H1 (cell line): ENCODE measurements around the gene RCOR2. TPM values are rescaled to one million over a fixed set of nuclear protein-coding genes. Genes with fewer than 3 reads are reported as not detected.

ENCODE experiments used
- CTCF ChIA-PET: fragments of 300-600 bp; sonication (Branson Sonifier 250); formaldehyde crosslinking; loops from one replicate; lab custom pipeline; 2021; ENCODE audit not compliant: partially characterized antibody; lab: Charles Lee
- POLR2A ChIA-PET: fragments of 300-600 bp; sonication (Branson Sonifier 250); formaldehyde crosslinking; loops from one replicate; lab custom pipeline; 2021; ENCODE audit warnings: inconsistent platforms; ENCODE audit not compliant: partially characterized antibody; lab: Charles Lee
- DNase-seq, 2 experiments: peaks; one replicate each; pipeline versions ENCODE4 v3.0.0 to v3.0.0-alpha.2; 2010 to 2022; ENCODE audit warnings: low spot score in 2 of 2, low read depth in 1 of 2, mixed read lengths in 1 of 2
- FAIRE-seq: peaks from 2 replicates; lab custom pipeline; 2011; peaks lifted over from hg19 to GRCh38; lab: Jason Lieb, UNC
- H2AFZ ChIP-seq: 2 replicates; pipeline ENCODE4 v1.8.1; 2012; ENCODE audit warnings: low read length, inconsistent platforms
- H2AK5ac ChIP-seq: 2 replicates; pipeline ENCODE4 v1.6.1; 2013; ENCODE audit warnings: low read depth, low read length
- H2BK120ac ChIP-seq: replicated peaks from 2 replicates; pipeline ENCODE3; 2013; ENCODE audit warnings: low read depth, low read length, inconsistent platforms
- H2BK12ac ChIP-seq: 2 replicates; pipeline ENCODE4 v1.6.1; 2013; ENCODE audit warnings: low read depth, low read length
- H2BK15ac ChIP-seq: 2 replicates; pipeline ENCODE4 v1.6.1; 2013; ENCODE audit warnings: low read length
- H2BK20ac ChIP-seq: 2 replicates; pipeline ENCODE4 v1.6.1; 2013; ENCODE audit warnings: low read length
- H2BK5ac ChIP-seq: 2 replicates; pipeline ENCODE4 v1.6.1; 2013; ENCODE audit warnings: low read depth, low read length
- H3K14ac ChIP-seq: 2 replicates; pipeline ENCODE4 v1.6.1; 2013; ENCODE audit warnings: inconsistent platforms; ENCODE audit not compliant: insufficient read length
- H3K18ac ChIP-seq: 2 replicates; pipeline ENCODE4 v1.6.1; 2013; ENCODE audit warnings: low read length; ENCODE audit errors: extremely low read depth
- H3K23ac ChIP-seq: 2 replicates; pipeline ENCODE4 v1.6.1; 2013; ENCODE audit warnings: inconsistent platforms; ENCODE audit not compliant: insufficient read length
- H3K23me2 ChIP-seq: 2 replicates; pipeline ENCODE4 v1.6.1; 2013; ENCODE audit warnings: low read depth, low read length
- H3K27ac ChIP-seq: 2 replicates; pipeline ENCODE4 v1.6.1; 2011; ENCODE audit warnings: low read depth, low read length, inconsistent platforms
- H3K27me3 ChIP-seq, 4 experiments: replicated peaks in 1 of 4; 1 replicate in 1 of 4; 2 replicates in 3 of 4; pipeline versions ENCODE4 v1.6.1 to v1.8.1; 2011 to 2013; ENCODE audit warnings: low read length in 3 of 4, mild to moderate bottlenecking in 3 of 4, inconsistent platforms in 2 of 4, mixed read lengths in 2 of 4, moderate library complexity in 1 of 4; ENCODE audit not compliant: control insufficient read depth in 3 of 4, insufficient read depth in 3 of 4; ENCODE audit errors: extremely low read depth in 1 of 4
- H3K36me3 ChIP-seq, 4 experiments: 2 replicates each; pipeline versions ENCODE4 v1.6.1 to v1.8.1; 2011 to 2013; ENCODE audit warnings: mild to moderate bottlenecking in 4 of 4, low read length in 3 of 4, moderate library complexity in 2 of 4, control low read depth in 1 of 4, inconsistent platforms in 1 of 4; ENCODE audit not compliant: insufficient read depth in 4 of 4, control insufficient read depth in 2 of 4
- H3K4ac ChIP-seq: replicated peaks from 2 replicates; pipeline ENCODE3; 2013; ENCODE audit warnings: low read length, low read depth, mixed read lengths, inconsistent platforms; ENCODE audit not compliant: insufficient read length
- H3K4me1 ChIP-seq, 4 experiments: replicated peaks in 1 of 4; 1 replicate in 1 of 4; 2 replicates in 3 of 4; pipeline versions ENCODE4 v1.6.1 to v1.8.1; 2011 to 2013; ENCODE audit warnings: low read length in 3 of 4, inconsistent platforms in 2 of 4, mixed read lengths in 1 of 4; ENCODE audit not compliant: insufficient read depth in 4 of 4, control insufficient read depth in 3 of 4
- H3K4me2 ChIP-seq, 2 experiments: 2 replicates each; pipeline versions ENCODE4 v1.6.1 to v1.8.1; 2011 to 2013; ENCODE audit warnings: low read depth in 2 of 2, low read length in 2 of 2, control low read depth in 1 of 2, inconsistent platforms in 1 of 2, mild to moderate bottlenecking in 1 of 2; ENCODE audit not compliant: insufficient read depth in 1 of 2
- H3K4me3 ChIP-seq, 4 experiments: fragments of 200-600, 300-600 bp in 1 of 4; sonication (generic), shearing (Covaris generic), sonication (Bioruptor Twin) in 1 of 4; 2 replicates each; pipeline versions ENCODE4 v1.5.1 to v1.8.1; 2011 to 2016; ENCODE audit warnings: low read length in 4 of 4, low read depth in 3 of 4, control low read depth in 2 of 4, inconsistent platforms in 2 of 4, mild to moderate bottlenecking in 2 of 4, mixed read lengths in 1 of 4, moderate library complexity in 1 of 4; ENCODE audit not compliant: insufficient read depth in 2 of 4; ENCODE audit errors: extremely low read depth in 1 of 4
- H3K56ac ChIP-seq: replicated peaks from 2 replicates; pipeline ENCODE3; 2013; ENCODE audit warnings: low read depth, mild to moderate bottlenecking, mixed read lengths, low read length, inconsistent platforms; ENCODE audit not compliant: insufficient read length
- H3K79me1 ChIP-seq: 2 replicates; pipeline ENCODE4 v1.6.1; 2013; ENCODE audit warnings: low read depth, low read length, control low read depth
- H3K79me2 ChIP-seq, 2 experiments: 2 replicates each; pipeline versions ENCODE4 v1.6.1 to v1.8.1; 2012 to 2013; ENCODE audit warnings: low read length in 2 of 2, mild to moderate bottlenecking in 2 of 2, inconsistent platforms in 1 of 2; ENCODE audit not compliant: insufficient read depth in 2 of 2, control insufficient read depth in 1 of 2
- H3K9ac ChIP-seq, 4 experiments: replicated peaks in 1 of 4; 1 replicate in 1 of 4; 2 replicates in 3 of 4; pipeline versions ENCODE4 v1.6.1 to v1.8.1; 2011 to 2013; ENCODE audit warnings: low read depth in 3 of 4, low read length in 3 of 4, control low read depth in 2 of 4, mild to moderate bottlenecking in 2 of 4, moderate library complexity in 2 of 4, inconsistent platforms in 1 of 4; ENCODE audit errors: extremely low read depth in 1 of 4
- H3K9me3 ChIP-seq, 2 experiments: 2 replicates each; pipeline versions ENCODE4 v1.6.1 to v1.8.1; 2012 to 2013; ENCODE audit warnings: mild to moderate bottlenecking in 2 of 2, moderate library complexity in 2 of 2, control low read depth in 1 of 2, inconsistent platforms in 1 of 2, low read depth in 1 of 2, low read length in 1 of 2, mixed read lengths in 1 of 2; ENCODE audit not compliant: insufficient read depth in 2 of 2
- H4K20me1 ChIP-seq, 2 experiments: replicated peaks in 1 of 2; 2 replicates each; pipeline versions ENCODE3 to v1.8.1; 2011 to 2013; ENCODE audit warnings: inconsistent platforms in 2 of 2, low read length in 2 of 2, mild to moderate bottlenecking in 1 of 2; ENCODE audit not compliant: insufficient read depth in 2 of 2, control insufficient read depth in 1 of 2
- H4K5ac ChIP-seq: 2 replicates; pipeline ENCODE4 v1.6.1; 2013; ENCODE audit warnings: low read length, low read depth, mixed read lengths, inconsistent platforms; ENCODE audit not compliant: insufficient read length
- H4K8ac ChIP-seq: 2 replicates; pipeline ENCODE4 v1.8.0; 2013; ENCODE audit warnings: mild to moderate bottlenecking, moderate library complexity, low read length, inconsistent platforms; ENCODE audit not compliant: insufficient read depth; ENCODE audit errors: extremely low read depth
- H4K91ac ChIP-seq: replicated peaks from 2 replicates; pipeline ENCODE3; 2013; ENCODE audit warnings: low read length, mixed read lengths, inconsistent platforms; ENCODE audit not compliant: insufficient read length
- CHD2 ChIP-seq: IDR thresholded peaks from 2 replicates; pipeline ENCODE4 v1.6.1; 2012; ENCODE audit warnings: low read length, improper control_type of control experiment
- EP300 ChIP-seq, 2 experiments: IDR thresholded peaks; 1 replicate in 1 of 2; 2 replicates in 1 of 2; pipeline ENCODE4 v1.6.1; 2011 to 2012; ENCODE audit warnings: low read depth in 2 of 2, low read length in 2 of 2, mild to moderate bottlenecking in 2 of 2, borderline replicate concordance in 1 of 2, inconsistent platforms in 1 of 2, moderate library complexity in 1 of 2
- KDM5A ChIP-seq: fragments of 200-600 bp; IDR thresholded peaks from 2 replicates; pipeline ENCODE4 v1.7.1; 2012; ENCODE audit warnings: mild to moderate bottlenecking, low read length, inconsistent platforms, mixed read lengths
- POLR2A ChIP-seq, 2 experiments: IDR thresholded peaks; 1 replicate in 1 of 2; 2 replicates in 1 of 2; pipeline ENCODE4 v1.6.1; 2011; ENCODE audit warnings: low read depth in 2 of 2, low read length in 2 of 2, mild to moderate bottlenecking in 2 of 2; ENCODE audit errors: control extremely low read depth in 1 of 2
- RBBP5 ChIP-seq: IDR thresholded peaks from 2 replicates; pipeline ENCODE4 v1.7.1; 2012; ENCODE audit warnings: low read depth, mild to moderate bottlenecking, inconsistent platforms, low read length, moderate library complexity, borderline replicate concordance
- RXRA ChIP-seq: IDR thresholded peaks from 2 replicates; pipeline ENCODE4 v1.6.1; 2011; ENCODE audit warnings: low read depth, mild to moderate bottlenecking, low read length, moderate library complexity; ENCODE audit not compliant: insufficient read depth
- SP2 ChIP-seq: IDR thresholded peaks from 2 replicates; pipeline ENCODE4 v1.6.1; 2012; ENCODE audit warnings: mild to moderate bottlenecking, low read length, inconsistent platforms
- SRF ChIP-seq: IDR thresholded peaks from 2 replicates; pipeline ENCODE4 v1.6.1; 2011; ENCODE audit warnings: mild to moderate bottlenecking, low read depth, low read length, moderate library complexity
- TAF1 ChIP-seq: IDR thresholded peaks from 2 replicates; pipeline ENCODE4 v1.6.1; 2011; ENCODE audit warnings: mild to moderate bottlenecking, low read depth, low read length
- YY1 ChIP-seq: IDR thresholded peaks from 2 replicates; pipeline ENCODE4 v1.6.1; 2011; ENCODE audit warnings: low read depth, mild to moderate bottlenecking, low read length
- ZNF274 ChIP-seq: IDR thresholded peaks from 2 replicates; pipeline ENCODE4 v1.7.0; 2012; ENCODE audit warnings: low read length, borderline replicate concordance; ENCODE audit errors: extremely low read depth
- WGBS, 2 experiments: shearing (Covaris generic) in 1 of 2; methylation state at CpG; one replicate each; pipeline versions ENCODE4 v1.1.6 to v1.1.7; 2013 to 2015; ENCODE audit warnings: low lambda C conversion rate in 2 of 2, mixed read lengths in 2 of 2, inconsistent platforms in 1 of 2, low coverage in 1 of 2, missing lambda C conversion rate in 1 of 2; ENCODE audit not compliant: insufficient replicate concordance in 2 of 2, insufficient coverage in 1 of 2, insufficient read length in 1 of 2; ENCODE audit errors: extremely low coverage in 1 of 2, missing lambda C conversion rate in 1 of 2; 5-methylcytosine and 5-hydroxymethylcytosine counted together
- polyA plus RNA-seq, 7 experiments: library from polyadenylated mRNA; depleted of rRNA in 3 of 7; stranded (reverse) in 5 of 7; unstranded in 2 of 7; fragments of >200 nt in 5 of 7; fragments of 200-250 nt in 2 of 7; gene quantifications; 1 replicate in 5 of 7; 2 replicates in 1 of 7; 4 replicates in 1 of 7; pipeline versions ENCODE4 v1.2.1 to v1.2.3, GENCODE V29; 2011 to 2013; ENCODE audit warnings: missing spikeins in 2 of 7, mixed read lengths in 2 of 7
- total RNA-seq: library from RNA; stranded (reverse); fragmentation: NEBNext Ultra II Directional; extraction: Animal tissue kit (Norgen Biotek cat#: 25700); gene quantifications from 2 replicates; pipeline ENCODE4 v1.2.1, GENCODE V29; 2021

RCOR2 gene
- total and polyA plus RNA-seq, 2 of the 8 experiments (the other 6 are each of a cell fraction or from before 2014, with no cell fraction given) = 54.6 to 78.0 TPM

DNA sequence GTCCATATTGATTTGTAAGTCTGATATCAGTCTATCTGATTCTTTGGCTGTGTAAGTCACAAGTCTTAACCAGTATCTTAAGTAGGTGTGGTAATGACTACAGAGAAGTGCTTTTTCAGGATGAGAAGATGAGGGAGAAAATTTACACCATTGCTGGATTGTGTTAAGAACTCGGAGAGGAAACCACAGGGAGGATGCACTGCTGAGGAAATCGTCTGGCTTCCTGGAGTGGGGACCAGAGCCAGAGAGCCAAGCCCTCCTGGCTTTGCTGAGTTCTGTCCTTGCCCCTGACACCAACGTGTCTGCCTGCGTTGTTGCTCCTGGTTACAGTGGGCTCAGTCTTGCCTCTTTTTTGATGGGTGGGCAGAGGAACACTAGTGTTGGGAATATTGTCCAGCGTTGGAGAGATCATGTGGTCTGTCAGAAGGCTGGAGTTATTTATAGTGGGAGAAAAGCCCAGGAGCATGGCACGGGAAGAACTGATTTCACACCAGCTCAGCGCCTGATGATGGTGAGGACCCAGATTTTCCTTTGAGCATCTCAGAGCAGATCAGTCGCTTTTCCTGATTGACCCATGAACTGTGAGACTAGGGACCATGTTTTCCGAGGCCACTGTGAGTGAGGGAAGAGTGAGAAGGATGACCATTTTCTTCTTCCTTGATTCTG lies 48.4 kb downstream of the RCOR2 start:
- ChIA-PET CTCF (interaction anchor here (0.8 to 3.4 kb wide), 9 partner anchors 20 to 132 kb away, joined by 3 to 33 read pairs (median 4); partner anchors contain the start of gene MARK2), POLR2A (interaction anchor here (1.1 to 1.2 kb wide), 2 partner anchors 8 to 10 kb away, joined by 3 to 4 read pairs; no protein-coding TSS in a partner anchor)
- H3K4me3 ChIP-seq = no peak overlapping the region
- peaks cover 9 to 89% of the 10 kb centered on the region in 2 experiments; a peak in 3 of 4 replicates for H3K79me2 ChIP-seq
- H3K14ac ChIP-seq = no peak overlapping the region
- no peak overlapping the region for H2BK15ac ChIP-seq
- H2BK20ac ChIP-seq = no peak overlapping the region
- no peak overlapping the region for H2BK120ac ChIP-seq
- no peaks in the 10 kb centered on the region for H3K36me3 ChIP-seq
- H2BK12ac ChIP-seq = peak overlapping the region; percentile 64; the same call in 1 of the 2 replicates
- peak overlapping the region in 1 of 2 experiments; percentile 38; a peak in 1 of 4 replicates for H3K4me2 ChIP-seq
- H3K4me1 ChIP-seq = peaks cover 4 to 25% (median 8%) of the 10 kb centered on the region in 4 experiments
- H2BK5ac ChIP-seq = no peak overlapping the region
- no peak overlapping the region for H3K23ac ChIP-seq
- H4K8ac ChIP-seq = no peak overlapping the region
- H3K23me2 ChIP-seq = no peaks in the 10 kb centered on the region
- peaks cover 11 to 38% of the 10 kb centered on the region in 2 experiments for H4K20me1 ChIP-seq
- no peak overlapping the region for H3K9ac ChIP-seq
- H3K9me3 ChIP-seq = no peaks in the 10 kb centered on the region
- H3K27ac ChIP-seq = no peak overlapping the region
- H4K5ac ChIP-seq = no peak overlapping the region
- no peak overlapping the region for H2AFZ ChIP-seq
- H3K4ac ChIP-seq = no peak overlapping the region
- 0 out of 2 replicates have a peak overlapping the region, but pooled peaks have one; percentile 48 for H2AK5ac ChIP-seq
- no peak for FAIRE-seq
- no peak overlapping the region for H3K18ac ChIP-seq
- DNase-seq = no peak
- 82% methylated on average over 9 of the region's 9 CpGs; no CpG with 5 or more reads in 1 of the 2 experiments for WGBS, 2 experiments
- no peak overlapping the region for H3K56ac ChIP-seq
- peaks cover 10% of the 10 kb centered on the region for H3K79me1 ChIP-seq
- H4K91ac ChIP-seq = no peak overlapping the region
- H3K27me3 ChIP-seq = no peaks in the 10 kb centered on the region
- TF ChIP-seq ZNF274 (no peak), YY1 (no peak), CHD2 (no peak), TAF1 (no peak), POLR2A (IDR thresholded peaks at IDR 0.05; ENCODE audit: control extremely low read depth in 1 of 2, low read depth in 2 of 2, low read length in 2 of 2) (no peak), SP2 (no peak), RBBP5 (no peak), SRF (no peak), EP300 (IDR thresholded peaks at IDR 0.05; ENCODE audit: borderline replicate concordance in 1 of 2, low read depth in 2 of 2, low read length in 2 of 2) (no peak), KDM5A (no peak), RXRA (no peak)
